DOHH2 (cell line): ENCODE measurements around the gene TOM1.
A peak's percentile ranks its signal among the peaks of the same experiment; 100 is the strongest.

ENCODE experiments used
- H3F3A ChIP-seq: fragments of 200-600 bp; sonication (generic), shearing (Covaris generic); 2 replicates; pipeline ENCODE4 v1.6.0; 2016; ENCODE audit warnings: antibody characterized with exemption, mild to moderate bottlenecking; ENCODE audit not compliant: control insufficient read depth, insufficient read depth
- H3K27ac ChIP-seq: fragments of 200-600 bp; sonication (generic); 2 replicates; pipeline ENCODE4 v1.5.1; 2014; ENCODE audit warnings: low read depth, mild to moderate bottlenecking, low read length, moderate library complexity
- H3K27me3 ChIP-seq: fragments of 200-600 bp; sonication (generic); 2 replicates; pipeline ENCODE4 v1.6.1; 2014; ENCODE audit warnings: mild to moderate bottlenecking, low read length, mixed read lengths; ENCODE audit not compliant: control insufficient read depth
- H3K36me3 ChIP-seq: fragments of 200-600 bp; sonication (generic); 2 replicates; pipeline ENCODE4 v1.6.1; 2014; ENCODE audit warnings: mild to moderate bottlenecking, low read length, moderate library complexity, mixed read lengths; ENCODE audit not compliant: control insufficient read depth
- H3K4me1 ChIP-seq: fragments of 200-600 bp; sonication (generic); 2 replicates; pipeline ENCODE4 v1.6.1; 2014; ENCODE audit warnings: mild to moderate bottlenecking, low read length, mixed read lengths; ENCODE audit not compliant: control insufficient read depth
- H3K4me2 ChIP-seq: fragments of 200-600 bp; sonication (generic); 2 replicates; pipeline ENCODE4 v1.6.0; 2014; ENCODE audit warnings: mild to moderate bottlenecking, low read length, moderate library complexity
- H3K4me3 ChIP-seq: fragments of 200-600 bp; sonication (generic); 2 replicates; pipeline ENCODE4 v1.5.1; 2014; ENCODE audit warnings: mild to moderate bottlenecking, low read length, mixed read lengths
- H3K79me2 ChIP-seq: fragments of 200-600 bp; sonication (generic); 2 replicates; pipeline ENCODE4 v1.6.1; 2014; ENCODE audit warnings: mild to moderate bottlenecking, low read length, mixed read lengths; ENCODE audit not compliant: control insufficient read depth
- H3K9me2 ChIP-seq: fragments of 200-600 bp; sonication (generic); replicated peaks from 2 replicates; pipeline ENCODE4 v1.6.1; 2014; ENCODE audit warnings: mild to moderate bottlenecking, low read length, mixed read lengths; ENCODE audit not compliant: control insufficient read depth
- H3K9me3 ChIP-seq: fragments of 200-600 bp; sonication (generic); 2 replicates; pipeline ENCODE4 v1.6.1; 2014; ENCODE audit warnings: antibody characterized with exemption, low read length, mixed read lengths; ENCODE audit not compliant: control insufficient read depth, insufficient read depth
- H4K20me1 ChIP-seq: fragments of 200-600 bp; sonication (generic); 2 replicates; pipeline ENCODE4 v1.6.0; 2014; ENCODE audit warnings: low read depth, mild to moderate bottlenecking, antibody characterized with exemption, low read length, moderate library complexity; ENCODE audit not compliant: control insufficient read depth, insufficient read depth
- CTCF ChIP-seq: fragments of 200-600 bp; sonication (generic); IDR thresholded peaks from one replicate; pipeline ENCODE4 v1.5.1; 2014; ENCODE audit warnings: antibody characterized with exemption, mild to moderate bottlenecking, low read depth, low read length; ENCODE audit not compliant: poor library complexity, severe bottlenecking
- EZH2phosphoT487 ChIP-seq: fragments of 200-600 bp; sonication (generic); IDR thresholded peaks from 2 replicates; pipeline ENCODE4 v1.6.1; 2017; ENCODE audit warnings: borderline replicate concordance, mild to moderate bottlenecking, antibody characterized with exemption, low read length, moderate library complexity, mixed read lengths

Gene TOM1

GRCh38 chr22:35353318-35353717 is 53.6 kb downstream of the TOM1 start:
- Histone ChIP-seq H3K4me1 (peaks cover 61% of the 10 kb centered on the region), H3K4me2 (peak overlapping the region; percentile 89), H3K9me3 (no peaks in the 10 kb centered on the region), H4K20me1 (no peaks in the 10 kb centered on the region), H3K79me2 (no peaks in the 10 kb centered on the region), H3K36me3 (no peaks in the 10 kb centered on the region), H3K27ac (peak overlapping the region; percentile 85), H3K9me2 (no peaks in the 10 kb centered on the region), H3K27me3 (no peaks in the 10 kb centered on the region), H3K4me3 (peak overlapping the region; percentile 60), H3F3A (peaks cover 5% of the 10 kb centered on the region; the same call in 1 of the 2 replicates)
- TF ChIP-seq CTCF (no peak), EZH2phosphoT487 (no peak)

- no peak overlapping the region for H3K27ac ChIP-seq
- peaks cover 5% of the 10 kb centered on the region; the same call in 1 of the 2 replicates for H3F3A ChIP-seq
- no peak overlapping the region for H3K4me3 ChIP-seq
- peaks cover 61% of the 10 kb centered on the region for H3K4me1 ChIP-seq
- TF ChIP-seq CTCF (no peak), EZH2phosphoT487 (no peak)
- no peak overlapping the region for H3K4me2 ChIP-seq
- H3K27me3 ChIP-seq, result no peaks in the 10 kb centered on the region
- no peaks in the 10 kb centered on the region for H3K9me3 ChIP-seq
- no peaks in the 10 kb centered on the region for H3K79me2 ChIP-seq
- no peaks in the 10 kb centered on the region for H3K9me2 ChIP-seq
- no peaks in the 10 kb centered on the region for H4K20me1 ChIP-seq
- no peaks in the 10 kb centered on the region for H3K36me3 ChIP-seq
Observed at GRCh38 chr22:35354068-35354467, 54.4 kb downstream of the TOM1 start.

GRCh38 chr22:35357883-35358621 is 58.4 kb downstream of the TOM1 start:
- TF ChIP-seq EZH2phosphoT487, result no peak
- no peak for TF ChIP-seq CTCF
- H3K79me2 ChIP-seq, result no peaks in the 10 kb centered on the region
- H3K27ac ChIP-seq, result no peak overlapping the region
- H3K36me3 ChIP-seq, result no peaks in the 10 kb centered on the region
- H3K4me1 ChIP-seq, result peaks cover 28% of the 10 kb centered on the region
- no peak overlapping the region for H3K4me2 ChIP-seq
- no peaks in the 10 kb centered on the region for H3F3A ChIP-seq
- 0 out of 2 replicates have a peak, but pooled peaks cover 4% of the 10 kb centered on the region for H3K27me3 ChIP-seq
- H4K20me1 ChIP-seq, result no peaks in the 10 kb centered on the region
- no peaks in the 10 kb centered on the region for H3K9me3 ChIP-seq
- H3K9me2 ChIP-seq, result no peaks in the 10 kb centered on the region
- no peak overlapping the region for H3K4me3 ChIP-seq
